Activated effector memory CD4-positive, alpha-beta T cell treated with anti-CD3 and anti-CD28 coated beads, Interleukin-2, amount 50 U/mL, for 16 hours (primary cell): ENCODE measurements around the gene MUTYH.
A peak's percentile ranks its signal among the peaks of the same experiment; 100 is the strongest.
"Not testable (repeated sequence)": the region's sequence is repeated elsewhere in the genome, so short reads cannot be mapped to it uniquely, and the experiment has no call there.

Experiments used
- DNase-seq: peaks from one replicate; pipeline ENCODE4 v3.0.0-alpha.2; 2020

MUTYH gene

DNA sequence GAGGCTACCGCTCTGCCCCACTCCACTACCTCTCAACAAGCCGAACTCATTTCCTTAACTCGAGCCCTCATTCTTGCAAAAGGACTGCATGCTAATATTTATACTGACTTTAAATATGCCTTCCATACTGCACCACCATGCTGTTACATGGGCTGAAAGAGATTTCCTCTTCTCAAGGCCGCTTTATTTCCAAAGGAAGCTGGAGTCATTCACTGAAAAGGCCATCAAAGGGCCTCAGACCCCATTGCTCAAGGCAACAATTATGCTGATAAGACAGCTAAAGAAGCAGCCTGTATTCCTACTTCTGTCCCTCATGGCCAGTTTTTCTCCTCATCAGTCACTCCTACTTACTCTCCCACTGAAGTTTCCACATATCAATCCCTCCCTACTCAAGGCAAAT is 20.5 kb downstream of the MUTYH start:
- DNase-seq: no peak

GRCh38 chr1:45317166-45317565 is 23.1 kb downstream of the MUTYH start:
- no peak for DNase-seq

DNA sequence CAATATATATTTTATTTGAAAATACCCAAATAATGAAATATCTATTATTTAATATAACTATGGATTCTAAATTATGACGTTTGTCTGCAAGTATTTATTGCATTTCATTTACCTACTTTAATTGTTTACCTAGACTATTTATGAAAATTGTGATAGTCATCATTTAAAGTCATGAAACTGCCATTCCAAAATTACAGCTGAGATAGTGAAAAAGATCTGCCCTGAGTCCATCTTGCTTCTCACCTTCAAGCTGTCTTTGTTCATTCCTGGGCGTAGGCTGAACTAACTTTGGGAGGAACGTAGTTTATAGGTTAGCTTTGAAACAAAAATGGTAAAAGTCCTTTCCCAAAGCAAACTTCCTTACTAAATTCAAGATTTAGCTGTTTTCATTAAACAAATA is 26.0 kb downstream of the MUTYH start:
- no peak for DNase-seq

DNA sequence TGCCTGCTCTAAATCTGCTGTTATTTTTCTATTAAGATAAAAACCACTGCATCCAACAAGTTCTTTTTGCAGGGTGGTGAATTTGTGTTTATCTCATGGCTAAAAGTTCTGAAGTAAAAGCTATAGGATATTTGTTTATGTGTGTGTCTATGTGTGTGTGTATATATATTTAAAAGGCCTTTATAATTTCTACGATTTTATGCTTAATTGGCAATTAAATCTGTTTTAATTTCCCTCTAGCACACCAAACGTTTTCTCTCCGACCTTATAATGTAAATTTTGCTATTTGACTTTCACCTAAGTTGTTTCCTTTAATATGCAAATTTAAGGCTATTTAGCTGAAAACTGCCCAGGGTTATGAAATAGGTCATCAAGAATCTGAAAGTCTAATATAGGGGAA is 33.3 kb downstream of the MUTYH start:
- DNase-seq: no peak

GRCh38 chr1:45306319-45306718 is 33.9 kb downstream of the MUTYH start:
- no peak for DNase-seq

DNA sequence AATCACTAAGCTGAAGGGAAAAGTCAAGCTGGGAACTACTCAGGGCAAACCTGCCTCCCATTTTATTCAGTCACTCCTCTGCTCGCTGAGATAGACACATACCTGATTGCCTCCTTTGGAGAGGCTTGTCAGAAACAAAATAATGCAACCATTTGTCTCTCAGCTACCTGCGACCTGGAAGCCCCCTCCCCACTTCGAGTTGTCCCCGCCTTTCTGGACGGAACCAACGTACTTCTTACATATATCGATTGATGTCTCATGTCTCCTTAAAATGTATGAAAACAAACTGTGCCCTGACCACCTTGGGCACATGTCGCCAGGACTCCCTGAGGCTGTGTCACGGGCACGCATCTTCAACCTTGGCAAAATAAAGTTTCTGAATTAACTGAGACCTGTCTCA is 35.0 kb downstream of the MUTYH start:
- DNase-seq: no peak

DNA sequence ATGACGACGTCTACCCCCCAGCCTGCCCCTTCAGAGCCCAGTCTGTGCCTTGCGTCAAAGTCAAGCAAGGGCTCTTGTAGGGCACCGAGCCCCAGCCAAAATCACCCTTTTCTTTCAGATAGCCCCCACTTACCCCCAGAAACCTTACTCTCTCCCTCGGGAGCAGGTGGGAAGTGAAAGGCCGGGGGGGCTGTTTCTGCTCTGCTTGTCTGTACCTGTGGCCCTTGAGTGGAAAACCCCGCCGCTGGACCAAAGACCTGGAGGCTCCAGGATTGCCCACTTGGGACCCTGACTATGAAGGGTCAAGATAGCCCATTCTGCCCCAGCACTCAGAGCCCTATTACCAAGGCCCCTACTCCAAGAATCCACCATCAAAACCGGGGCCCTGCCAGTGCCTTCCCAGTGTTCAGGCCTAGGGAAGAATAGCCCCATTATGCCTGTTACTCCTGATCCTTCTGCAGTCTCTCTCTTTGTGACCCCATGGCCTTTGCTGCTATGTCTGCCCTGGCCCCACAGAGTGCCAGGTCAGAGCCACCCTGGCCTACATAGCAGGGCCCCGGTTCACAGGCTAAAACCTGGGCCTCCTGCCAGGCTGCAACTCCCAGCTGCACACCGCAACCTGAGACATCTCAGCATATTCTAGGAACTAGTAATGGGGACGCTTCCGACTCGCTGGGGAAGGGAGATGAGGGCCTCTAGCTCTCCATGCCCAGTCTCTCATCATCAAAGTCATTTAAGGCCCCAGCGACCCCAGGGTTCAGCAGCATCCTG is 35.7 kb downstream of the MUTYH start:
- DNase-seq: no peak

DNA sequence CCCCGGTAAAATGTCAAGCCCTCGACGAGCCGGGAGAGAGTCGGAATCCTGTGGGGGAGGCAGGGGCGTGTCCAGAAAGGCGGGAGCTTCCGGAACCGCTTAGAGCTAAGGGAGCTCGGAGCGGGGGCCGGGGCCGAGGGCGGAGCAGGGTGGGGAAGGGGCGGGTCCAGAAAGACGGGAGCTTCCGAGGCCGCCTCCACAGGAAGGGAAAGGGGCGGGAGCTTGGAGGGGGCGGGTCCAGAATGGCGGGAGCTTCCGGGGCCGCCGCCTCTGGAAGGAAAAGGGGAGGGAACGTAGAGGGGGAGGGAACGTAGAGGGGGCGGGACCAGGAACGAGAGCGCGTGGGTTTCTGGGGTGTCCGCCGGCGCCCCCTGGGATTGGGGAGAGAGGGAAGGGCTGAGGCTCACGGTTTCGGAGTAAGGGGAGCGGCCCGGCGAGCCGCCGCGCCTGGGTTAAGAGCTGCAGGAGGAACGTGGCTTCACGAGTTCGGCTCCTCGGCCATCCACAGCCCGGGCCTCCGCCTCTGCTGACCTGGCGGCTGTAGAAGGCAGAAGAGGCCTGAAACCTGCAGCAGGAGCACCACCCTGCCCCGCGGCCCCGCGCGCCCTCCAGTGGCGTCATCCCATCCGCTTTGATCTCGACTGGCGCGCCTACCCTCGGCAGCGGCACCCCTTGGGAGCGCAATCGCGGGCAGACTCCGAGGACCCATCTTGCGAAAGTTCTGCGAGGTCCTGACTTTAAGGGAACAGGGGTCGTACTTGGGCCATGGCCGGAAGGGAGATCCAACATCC is 36.5 kb downstream of the MUTYH start:
- DNase-seq: peak; percentile 98

DNA sequence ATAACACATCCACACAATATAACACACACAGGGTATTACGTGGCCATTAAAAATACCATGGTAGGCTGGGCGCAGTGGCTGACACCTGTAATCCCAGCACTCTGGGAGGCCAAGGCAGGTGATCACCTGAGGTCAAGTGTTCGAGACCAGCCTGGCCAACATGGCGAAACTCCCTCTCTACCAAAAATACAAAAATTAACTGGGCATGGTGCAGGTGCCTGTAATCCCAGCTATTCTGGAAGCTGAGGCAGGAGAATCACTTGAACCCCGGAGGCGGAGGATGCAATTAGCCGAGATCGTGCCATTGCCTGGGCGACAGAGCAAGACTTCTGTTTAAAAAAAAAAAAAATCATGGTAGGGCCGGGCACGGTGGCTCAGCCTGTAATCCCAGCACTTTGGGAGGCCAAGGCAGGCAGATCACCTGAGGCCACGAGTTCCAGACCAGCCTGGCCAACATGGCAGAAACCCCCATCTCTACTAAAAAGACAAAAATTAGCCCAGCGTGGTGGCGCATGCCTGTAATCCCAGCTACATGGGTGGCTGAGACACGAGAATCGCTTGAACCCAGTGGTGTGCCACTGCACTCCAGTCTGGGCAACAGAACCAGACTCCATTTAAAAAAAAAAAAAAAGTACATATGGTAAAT is 37.6 kb downstream of the MUTYH start:
- DNase-seq: no peak

GRCh38 chr1:45300669-45300997 is 39.6 kb downstream of the MUTYH start:
- no peak for DNase-seq

DNA sequence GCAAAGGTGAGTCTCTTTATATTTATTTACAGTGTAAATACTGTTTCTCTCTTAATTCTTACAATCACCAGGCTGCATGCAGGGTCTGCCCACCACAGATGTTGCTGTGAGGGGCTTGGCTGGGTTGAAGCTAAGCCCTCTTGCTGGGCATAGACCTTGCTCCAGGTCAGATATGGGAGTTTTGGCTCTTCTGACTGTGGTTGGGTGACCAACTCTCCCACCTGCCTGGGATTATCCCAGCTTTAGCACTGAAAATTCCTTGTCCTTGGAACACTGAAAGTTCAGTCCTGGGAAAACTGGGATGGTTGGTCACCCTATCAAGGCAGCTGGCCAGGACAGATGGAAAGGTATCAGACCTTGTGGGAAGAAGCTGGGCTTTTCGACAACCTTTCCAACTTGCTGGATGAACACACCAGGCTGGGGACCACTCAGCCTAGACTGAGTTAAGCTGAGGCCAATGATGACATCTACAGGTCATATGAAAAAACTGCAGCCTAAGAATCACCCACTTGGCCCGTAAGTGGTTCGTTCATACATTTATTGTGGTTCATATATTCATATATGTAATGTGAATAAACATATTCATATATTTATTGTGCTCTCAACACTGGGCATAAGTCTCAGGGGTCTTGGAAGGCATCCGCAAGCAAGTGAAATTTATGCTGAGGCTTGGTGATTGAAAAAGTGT is 40.1 kb downstream of the MUTYH start:
- peak; percentile 66 for DNase-seq

GRCh38 chr1:45299296-45299695 is 40.9 kb downstream of the MUTYH start:
- DNase-seq: no peak

DNA sequence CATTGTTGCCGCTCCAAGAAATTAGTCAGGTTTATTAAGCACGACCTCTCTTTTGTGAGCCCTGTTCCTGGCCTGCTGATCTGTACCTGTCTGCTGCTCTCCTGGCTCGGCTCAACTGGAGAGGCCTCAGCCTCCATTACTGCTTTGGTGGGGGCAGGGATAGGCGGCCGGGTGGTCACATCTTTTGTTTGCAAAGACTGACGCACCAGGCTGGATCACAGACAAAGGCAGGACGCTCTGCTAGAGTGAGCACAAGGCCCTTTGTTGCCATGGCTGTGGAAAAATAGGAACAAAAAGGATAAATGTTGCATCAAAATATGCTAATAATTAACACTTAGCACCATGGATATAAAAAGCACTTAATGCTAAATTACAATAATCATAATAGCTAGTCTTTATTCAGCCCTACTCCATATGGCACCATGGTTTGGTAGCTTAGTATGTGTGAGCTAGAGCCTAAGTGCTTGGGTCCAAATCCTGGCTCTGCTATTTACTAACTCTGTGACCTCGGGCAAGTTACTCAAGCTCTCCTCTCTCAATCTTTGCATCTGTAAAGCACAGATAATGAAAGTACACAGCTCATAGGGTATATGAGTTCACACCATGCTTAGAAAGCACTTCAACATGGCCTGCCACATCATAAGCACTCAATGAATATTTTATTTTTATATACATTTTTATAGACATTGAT is 42.4 kb downstream of the MUTYH start:
- DNase-seq: no peak

DNA sequence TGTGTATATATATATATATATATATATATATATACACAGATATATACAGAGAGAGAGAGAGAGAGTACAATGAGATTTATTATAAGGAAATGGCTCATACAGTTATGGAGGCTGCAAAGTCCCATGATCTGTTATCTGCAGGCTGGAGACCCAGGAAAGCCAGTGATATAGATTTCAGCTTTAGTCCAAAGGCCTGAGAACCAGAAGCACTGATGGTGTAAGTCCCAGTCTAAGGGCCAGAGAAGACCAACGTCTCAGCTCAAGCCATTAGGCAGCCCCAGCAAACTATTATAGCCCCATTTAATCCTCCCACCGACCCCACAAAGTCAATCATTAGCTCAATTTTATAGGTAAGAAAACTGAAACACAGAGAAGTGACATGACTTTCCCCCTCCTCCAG is 48.5 kb downstream of the MUTYH start:
- no peak for DNase-seq

DNA sequence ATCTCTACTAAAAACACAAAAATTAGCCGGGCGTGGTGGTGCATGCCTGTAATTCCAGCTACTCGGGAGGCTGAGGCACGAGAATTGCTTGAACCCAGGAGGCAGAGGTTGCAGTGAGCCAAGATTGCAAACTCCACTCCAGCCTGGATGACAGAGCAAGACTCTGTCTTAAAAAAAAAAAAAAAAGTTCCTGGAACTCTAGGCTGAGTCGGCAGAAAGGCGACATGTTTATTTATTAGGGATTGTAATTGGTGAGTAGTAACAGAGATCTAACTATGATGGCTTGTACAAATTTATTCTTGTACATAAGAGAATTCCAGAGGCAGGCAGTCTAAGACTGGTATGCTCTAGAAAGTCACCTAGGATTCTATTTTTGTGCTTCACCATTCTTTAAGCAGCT is 49.2 kb downstream of the MUTYH start:
- not testable (repeated sequence) for DNase-seq

- not testable (repeated sequence) for DNase-seq
Observed at GRCh38 chr1:45286521-45286920, 53.7 kb downstream of the MUTYH start.

DNA sequence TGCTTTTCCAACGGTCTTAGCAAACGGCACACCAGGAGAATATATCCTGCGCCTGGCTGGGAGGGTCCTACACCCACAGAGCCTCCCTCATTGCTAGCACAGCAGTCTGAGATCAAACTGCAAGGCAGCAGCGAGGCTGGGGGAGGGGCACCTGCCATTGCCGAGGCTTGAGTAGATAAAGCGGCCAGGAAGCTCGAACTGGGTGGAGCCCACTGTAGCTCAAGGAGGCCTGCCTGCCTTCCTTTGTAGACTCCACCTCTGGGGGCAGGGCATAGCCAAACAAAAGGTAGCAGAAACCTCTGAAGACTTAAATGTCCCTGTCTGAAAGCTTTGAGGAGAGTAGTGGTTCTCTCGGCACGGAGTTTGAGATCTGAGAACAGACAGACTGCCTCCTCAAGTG is 55.4 kb downstream of the MUTYH start:
- not testable (repeated sequence) for DNase-seq

DNA sequence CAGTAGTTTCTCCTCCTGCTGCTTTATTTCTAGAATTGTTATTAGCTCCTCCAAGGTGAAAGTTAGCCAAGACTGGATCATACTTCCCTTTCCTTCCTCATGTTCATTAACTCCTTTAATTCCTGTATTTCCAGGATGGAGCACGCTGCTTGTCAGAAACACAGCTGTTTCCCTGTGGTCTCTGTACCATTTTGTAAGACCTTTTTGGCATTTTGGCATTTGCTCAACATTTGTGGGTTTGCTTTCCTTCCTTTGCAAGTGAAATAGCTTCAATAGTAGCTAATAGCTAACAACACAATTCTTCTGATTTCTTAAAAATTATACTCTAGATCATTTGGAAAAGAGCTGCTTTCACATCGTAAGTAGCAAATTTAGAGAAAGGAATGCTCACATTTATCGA is 57.9 kb downstream of the MUTYH start:
- DNase-seq: no peak
